Left lobe of liver (tissue), 2 donors: ENCODE data around the gene LMNTD2. TPM values are rescaled to one million over a fixed set of nuclear protein-coding genes. Genes with fewer than 3 reads are reported as not detected.

Experiments used
- ATAC-seq: fragments of 200-7000 bp; cut with Tn5 transposase; one replicate; pipeline ENCODE4 v1.9.1; 2020; ENCODE audit warnings: mild to moderate bottlenecking, moderate library complexity
- DNase-seq: peaks from one replicate; pipeline ENCODE4 v3.0.0-alpha.2; 2020; ENCODE audit warnings: low spot score
- total RNA-seq: library from RNA; stranded (reverse); gene quantifications from one replicate; pipeline ENCODE4 v1.2.1, GENCODE V29; 2021
- donor health status: DM: no; HTN: no; CAD: no; lungs with moderate emphysema.
- donor health status: DM: no; HTN: yes; CAD: no.

LMNTD2 gene, protein sequence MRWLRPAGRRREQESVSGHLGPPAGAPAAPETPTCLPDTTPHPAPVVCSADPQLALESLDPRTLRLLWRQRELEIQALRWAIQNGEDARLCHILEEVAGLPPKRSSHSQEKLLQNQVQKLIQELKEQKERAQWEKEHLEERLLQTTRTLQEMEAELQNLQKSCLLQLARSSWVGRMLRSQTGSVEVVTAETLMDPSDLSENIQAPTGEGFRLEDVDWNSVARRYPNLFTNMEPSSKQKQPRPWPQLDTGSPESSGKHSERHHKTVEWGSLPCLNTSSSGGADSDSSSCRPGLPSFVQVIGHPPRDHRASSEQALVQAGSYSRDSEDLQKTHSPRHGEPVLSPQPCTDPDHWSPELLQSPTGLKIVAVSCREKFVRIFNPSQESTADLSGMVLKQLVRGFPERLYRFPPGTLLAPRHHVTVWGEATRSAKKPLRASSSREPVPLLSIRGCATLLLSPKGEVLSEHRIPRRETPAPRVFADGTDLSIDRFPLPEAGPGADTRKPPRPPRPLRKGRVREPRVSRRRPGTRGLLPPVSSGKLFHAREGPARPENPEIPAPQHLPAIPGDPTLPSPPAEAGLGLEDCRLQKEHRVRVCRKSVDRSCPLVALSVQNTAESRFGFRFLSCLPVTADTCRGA
- 13.4 TPM for total RNA-seq

DNA sequence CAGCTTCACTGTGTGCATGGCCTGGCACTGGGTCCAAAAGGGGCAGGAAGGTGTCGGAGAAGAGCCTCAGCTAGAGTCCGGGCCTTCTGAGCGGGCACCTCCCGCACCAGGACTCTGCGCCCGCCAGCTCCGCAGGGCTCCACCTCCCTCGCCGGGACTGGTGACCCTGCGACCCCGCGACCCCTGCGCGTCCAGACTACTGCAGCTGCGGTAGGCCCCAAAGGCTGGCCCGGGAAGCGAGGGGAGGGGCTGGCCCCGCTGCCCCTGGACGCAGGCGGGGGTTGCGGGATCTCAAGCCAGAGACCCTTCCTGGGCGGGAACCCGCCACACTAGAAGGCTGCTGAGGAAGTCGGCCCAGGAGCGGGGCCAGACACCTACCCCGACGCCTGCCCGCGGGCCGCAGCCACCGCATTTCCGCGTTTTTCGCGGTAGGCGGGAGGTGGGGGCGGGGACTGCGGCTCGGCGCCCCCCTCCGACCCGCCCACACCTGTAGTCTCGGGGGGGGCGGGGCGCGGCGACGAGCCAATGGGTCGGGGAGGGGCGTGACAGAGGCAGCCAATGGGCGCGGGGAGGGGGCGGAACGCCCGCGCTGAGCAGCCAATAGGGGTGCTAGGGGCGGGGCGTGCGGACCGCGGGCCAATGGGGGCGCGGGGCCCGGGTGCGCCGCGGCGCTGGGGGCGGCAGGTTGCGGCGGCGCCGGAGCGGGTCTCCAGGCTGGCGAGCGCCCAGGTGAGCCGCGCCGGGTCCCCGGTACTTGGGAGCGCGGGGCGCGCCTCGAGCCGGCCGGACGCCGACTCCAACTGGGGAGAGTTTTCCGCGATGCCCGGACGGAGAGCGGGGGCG is at the start of gene LMNTD2, which contains the start of gene RASSF7:
LMNTD2 (minus strand) TSS at position 434 of the 843 bp plus-strand sequence; CDS start at position 412, 22 bp downstream.
RASSF7 (plus strand) TSS at position 666 of the 843 bp plus-strand sequence. CDS start 799 bp downstream, outside the sequence.
- DNase-seq (peak; percentile 94), ATAC-seq (peak; percentile 80)

DNA sequence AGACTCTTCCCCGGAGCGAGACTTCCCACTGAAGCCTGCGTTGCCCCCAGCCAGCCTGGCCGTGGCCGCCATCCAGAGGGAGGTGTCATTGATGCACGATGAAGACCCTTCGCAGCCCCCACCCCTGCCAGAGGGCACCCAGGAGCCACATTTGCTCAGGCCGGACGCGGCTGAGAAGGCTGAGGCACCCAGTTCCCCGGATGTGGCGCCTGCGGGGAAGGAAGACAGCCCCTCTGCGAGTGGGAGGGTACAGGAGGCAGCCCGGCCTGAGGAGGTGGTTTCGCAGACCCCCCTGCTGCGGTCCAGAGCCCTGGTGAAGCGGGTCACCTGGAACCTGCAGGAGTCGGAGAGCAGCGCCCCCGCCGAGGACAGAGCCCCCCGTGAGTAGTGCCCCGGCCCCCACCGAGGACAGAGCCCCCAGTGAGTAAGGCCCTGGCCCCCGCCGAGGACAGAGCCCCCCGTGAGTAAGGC is 48.8 kb upstream of the LMNTD2 start:
- DNase-seq (no peak), ATAC-seq (no peak)

DNA sequence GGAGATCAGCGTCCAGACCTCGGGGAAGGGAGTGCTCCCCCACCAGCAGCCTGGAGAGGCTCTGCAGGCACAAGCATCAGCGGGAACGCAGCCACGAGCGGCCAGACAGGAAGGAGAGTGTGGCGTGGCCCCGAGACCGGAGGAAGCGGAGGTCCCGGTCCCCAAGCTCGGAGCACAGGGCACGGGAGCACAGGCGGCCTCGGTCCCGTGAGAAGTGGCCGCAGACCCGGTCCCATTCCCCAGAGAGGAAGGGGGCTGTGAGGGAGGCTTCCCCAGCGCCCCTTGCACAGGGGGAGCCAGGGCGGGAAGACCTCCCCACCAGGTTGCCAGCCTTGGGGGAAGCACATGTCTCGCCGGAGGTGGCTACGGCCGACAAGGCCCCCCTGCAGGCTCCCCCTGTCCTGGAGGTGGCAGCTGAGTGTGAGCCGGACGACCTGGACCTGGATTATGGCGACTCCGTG is 48.3 kb upstream of the LMNTD2 start:
- no peak for ATAC-seq
- no peak for DNase-seq

DNA sequence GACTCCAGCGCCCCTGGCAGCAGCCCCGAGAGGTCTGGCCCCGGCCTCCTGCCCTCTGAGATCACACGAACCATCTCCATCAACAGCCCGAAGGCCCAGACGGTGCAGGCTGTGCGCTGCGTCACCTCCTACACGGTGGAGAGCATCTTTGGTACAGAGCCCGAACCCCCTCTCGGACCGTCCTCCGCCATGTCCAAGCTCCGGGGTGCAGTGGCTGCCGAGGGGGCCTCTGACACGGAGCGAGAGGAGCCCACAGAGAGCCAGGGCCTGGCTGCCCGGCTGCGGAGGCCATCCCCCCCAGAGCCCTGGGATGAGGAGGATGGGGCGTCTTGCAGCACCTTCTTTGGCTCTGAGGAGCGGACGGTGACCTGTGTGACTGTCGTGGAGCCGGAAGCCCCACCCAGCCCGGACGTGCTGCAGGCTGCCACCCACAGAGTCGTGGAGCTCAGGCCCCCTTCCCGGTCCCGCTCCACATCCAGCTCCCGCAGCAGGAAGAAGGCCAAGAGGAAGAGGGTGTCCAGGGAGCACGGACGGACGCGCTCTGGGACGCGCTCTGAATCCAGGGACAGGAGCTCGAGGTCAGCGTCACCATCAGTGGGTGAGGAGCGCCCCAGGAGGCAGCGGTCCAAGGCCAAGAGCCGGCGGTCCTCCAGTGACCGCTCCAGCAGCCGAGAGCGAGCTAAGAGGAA is 47.6 kb upstream of the LMNTD2 start:
- no peak for DNase-seq
- ATAC-seq: no peak

DNA sequence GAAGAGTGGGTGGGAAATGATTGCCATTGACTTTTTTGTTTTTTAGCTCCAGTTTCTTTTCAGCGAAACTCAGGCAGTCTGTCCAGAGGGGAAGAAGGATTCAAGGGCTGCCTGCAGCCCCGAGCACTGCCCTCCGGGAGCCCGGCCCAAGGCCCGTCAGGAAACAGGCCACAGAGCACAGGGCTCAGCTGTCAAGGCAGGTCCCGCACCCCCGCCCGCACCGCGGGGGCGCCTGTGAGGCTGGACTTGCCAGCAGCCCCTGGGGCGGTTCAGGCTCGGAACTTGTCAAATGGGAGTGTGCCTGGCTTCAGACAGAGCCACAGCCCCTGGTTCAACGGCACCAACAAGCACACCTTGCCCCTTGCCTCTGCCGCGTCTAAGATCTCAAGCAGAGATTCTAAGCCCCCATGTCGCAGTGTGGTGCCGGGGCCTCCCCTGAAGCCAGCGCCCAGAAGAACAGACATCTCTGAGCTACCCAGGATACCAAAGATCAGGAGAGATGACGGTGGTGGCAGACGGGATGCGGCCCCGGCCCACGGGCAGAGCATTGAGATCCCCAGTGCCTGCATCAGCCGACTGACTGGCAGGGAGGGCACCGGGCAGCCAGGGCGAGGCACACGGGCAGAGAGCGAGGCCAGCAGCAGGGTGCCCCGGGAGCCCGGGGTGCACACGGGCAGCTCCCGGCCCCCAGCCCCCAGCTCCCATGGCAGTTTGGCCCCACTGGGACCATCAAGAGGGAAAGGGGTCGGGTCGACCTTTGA is 46.7 kb upstream of the LMNTD2 start:
- DNase-seq: no peak
- no peak for ATAC-seq

DNA sequence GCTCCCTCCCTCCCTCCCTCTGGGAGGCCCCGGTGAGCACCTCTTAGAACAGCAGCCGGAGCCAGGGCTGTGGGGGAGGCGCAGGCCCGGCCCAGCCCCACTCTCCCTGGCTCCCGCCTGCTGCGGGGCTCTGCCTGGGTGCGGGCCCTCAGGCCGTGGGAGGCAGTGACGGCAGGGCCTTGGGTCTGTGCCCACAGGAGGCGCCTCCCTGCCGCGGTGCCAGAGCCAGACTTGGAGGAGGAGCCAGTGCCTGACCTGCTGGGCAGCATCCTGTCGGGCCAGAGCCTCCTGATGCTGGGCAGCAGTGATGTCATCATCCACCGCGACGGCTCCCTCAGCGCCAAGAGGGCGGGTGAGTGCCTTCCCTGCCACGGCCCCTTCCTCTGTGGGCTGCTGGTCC is 45.7 kb upstream of the LMNTD2 start:
- peak; percentile 90 for DNase-seq

DNA sequence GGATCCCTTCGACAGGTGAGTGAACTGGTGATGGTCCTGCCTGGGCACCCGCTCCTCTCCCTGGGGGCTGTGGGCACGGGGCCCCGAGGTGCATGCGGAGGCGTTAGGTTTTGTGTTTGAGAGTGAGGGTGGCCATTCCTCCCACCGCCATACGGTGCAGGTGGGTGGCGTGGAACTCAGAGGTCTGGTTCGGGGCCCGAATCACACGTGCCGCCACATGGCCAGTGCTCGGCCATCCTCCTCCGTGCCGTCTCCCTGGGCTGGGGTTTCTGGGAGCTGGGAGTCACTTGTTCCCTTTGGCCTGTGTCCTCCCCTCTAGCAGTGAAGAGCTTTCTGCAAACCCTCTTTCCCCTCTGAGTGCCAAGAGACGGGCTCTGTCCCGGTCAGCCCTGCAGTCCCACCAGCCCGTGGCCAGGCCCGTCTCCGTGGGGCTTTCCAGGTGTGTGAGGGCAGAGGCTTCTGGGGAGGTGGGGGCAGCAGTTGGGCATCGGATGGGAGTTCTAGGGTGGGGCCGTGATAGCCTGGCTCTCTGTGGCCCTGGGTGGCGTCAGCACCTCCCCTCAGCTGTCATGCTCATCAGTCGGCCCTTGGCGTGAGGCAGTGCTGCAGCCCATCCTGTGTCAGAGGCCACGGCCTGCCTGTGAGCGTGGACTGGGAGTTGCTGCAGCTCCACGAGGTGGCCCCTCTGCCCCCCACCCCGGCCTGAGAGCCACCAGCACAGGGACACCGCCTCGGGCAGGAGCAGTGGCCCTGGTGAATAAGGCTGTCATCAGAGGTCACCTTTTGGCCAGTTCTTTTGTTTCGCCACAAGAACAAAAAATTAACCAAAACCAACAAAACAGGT is 45.0 kb upstream of the LMNTD2 start:
- ATAC-seq: peak; percentile 16

More for the DNA sequence above, 45.7 kb upstream of the LMNTD2 start:
- peak; percentile 82 for ATAC-seq

DNA sequence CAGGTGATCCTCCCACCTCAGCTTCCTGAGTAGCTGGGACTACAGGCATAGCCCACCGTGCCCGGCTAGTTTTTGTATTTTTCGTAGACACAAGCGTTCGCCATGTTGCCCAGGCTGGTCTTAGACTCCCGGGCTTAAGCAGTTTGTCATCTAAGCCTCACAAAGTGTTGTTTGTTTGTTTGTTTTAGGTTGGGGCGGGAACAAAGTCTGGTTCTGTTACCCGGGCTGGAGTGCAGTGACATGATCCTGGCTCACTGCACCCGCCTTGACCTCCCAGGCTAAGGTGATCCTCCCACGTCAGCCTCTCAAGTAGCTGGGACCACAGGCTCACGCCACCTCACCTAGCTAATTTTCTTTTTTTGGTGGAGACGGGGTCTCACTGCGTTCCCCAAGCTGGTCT is 42.6 kb upstream of the LMNTD2 start:
- peak; percentile 9 for ATAC-seq

More for the DNA sequence above, 45.0 kb upstream of the LMNTD2 start:
- DNase-seq: no peak

DNA sequence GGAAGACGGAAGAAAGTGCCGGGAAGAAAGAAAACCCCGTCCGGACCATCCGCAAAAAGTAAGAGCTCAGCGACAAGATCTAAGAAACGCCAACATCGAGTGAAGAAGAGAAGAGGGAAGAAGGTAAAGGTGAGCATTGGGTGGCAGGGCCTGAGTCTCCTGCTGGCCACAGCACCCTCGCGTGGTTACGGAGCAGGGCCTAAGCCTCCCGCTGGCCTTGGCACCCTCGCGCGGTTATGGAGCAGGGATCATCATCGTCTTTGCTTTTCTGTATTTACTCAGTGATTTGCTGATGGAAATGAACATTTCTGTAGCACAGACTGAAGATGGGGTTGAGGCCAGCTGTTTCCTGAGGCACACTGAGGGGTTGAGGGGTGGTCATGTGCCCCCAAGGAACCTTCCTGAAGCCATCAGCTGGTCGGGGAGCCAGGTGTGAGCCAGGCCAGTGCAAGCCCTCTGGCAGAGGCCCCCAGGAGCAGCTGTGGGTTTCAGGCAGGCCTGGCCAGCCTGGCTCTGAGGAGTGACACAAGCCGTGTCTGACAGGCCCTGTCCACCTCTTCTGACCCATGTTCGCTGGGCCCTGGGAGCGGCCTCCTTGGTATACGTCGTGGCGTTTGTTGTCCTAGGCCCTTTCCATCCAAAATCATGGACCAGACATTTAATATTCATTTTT is 41.2 kb upstream of the LMNTD2 start:
- no peak for DNase-seq
- ATAC-seq: no peak

More for the DNA sequence above, 42.6 kb upstream of the LMNTD2 start:
- no peak for DNase-seq

DNA sequence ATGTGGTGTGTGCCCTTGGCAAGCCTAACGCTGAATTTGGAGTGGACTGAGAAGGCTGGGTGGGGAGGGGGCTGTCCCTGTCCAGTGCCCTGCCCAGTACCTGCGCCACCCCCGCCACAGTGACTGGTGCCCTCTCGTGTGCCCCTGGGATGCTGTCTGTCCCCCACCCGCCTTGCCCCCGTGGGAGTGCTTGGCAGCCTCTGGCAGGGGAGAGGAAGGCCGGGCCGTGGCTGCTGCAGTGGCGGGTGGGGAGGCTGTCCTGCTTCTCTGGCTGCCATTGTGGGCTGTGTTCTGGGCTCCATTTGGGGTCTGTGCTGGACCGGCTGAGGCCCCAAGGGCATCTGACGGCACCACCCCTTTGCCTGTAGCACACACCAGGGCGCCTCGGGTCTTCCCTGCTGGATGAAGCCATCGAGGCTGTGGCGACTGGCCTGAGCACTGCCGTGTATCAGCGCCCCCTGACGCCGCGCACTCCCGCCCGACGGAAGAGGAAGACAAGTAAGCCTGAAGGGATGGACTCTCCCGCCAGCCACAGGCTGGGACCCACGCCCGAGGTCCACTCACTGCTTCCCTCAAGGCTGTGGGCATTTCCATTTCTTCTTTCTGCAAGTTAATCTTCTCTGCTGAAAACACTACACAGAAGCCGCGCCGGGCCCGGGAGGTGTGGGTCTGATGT is 37.6 kb upstream of the LMNTD2 start:
- DNase-seq: no peak
- no peak for ATAC-seq

DNA sequence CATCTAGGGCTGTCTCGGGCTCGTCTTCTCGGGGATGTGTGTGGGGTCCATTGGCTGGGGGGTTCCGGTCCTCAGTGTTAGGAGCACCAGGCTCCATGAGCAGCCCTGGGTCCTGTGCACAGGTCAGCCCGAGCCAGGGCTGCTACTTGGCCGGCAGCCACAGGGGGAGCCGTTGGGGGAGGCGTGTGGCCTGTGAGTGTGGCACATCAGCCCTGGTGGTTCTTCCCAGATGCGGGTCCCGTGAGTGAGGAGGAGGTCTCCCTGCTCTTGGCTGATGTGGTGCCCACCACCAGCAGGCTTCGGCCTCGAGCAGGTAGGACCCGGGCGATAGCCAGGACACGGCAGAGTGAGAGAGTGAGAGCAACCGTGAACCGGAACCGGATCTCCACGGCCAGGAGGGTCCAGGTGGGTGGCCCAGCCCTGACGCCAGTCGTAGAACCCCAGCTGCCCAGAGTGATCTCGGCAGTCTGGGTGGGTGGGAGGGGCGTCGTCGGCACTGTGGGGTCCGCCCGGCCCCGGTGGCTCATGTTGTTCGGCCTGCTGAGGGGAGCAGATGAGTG is 36.7 kb upstream of the LMNTD2 start:
- ATAC-seq (no peak), DNase-seq (no peak)

DNA sequence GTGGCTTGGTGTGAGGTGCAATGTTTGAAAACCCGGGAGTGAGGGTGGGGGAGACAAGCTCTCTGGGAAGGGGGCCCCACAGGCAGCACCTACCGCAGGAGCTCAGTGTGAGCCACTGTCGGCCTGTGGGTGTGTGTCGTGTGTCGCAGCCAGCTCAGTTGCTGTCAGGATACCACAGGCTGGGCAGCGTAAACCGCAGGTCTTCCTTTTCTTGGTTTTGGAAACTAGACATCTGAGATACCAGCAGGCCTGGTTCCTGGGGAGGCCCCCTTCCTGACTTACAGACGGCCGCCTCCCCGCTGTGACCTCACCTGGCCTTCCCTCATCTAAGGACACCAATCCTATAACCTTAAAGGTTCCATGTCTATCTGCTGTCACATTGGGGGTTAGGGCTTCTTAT is 35.8 kb upstream of the LMNTD2 start:
- ATAC-seq (no peak), DNase-seq (no peak)

DNA sequence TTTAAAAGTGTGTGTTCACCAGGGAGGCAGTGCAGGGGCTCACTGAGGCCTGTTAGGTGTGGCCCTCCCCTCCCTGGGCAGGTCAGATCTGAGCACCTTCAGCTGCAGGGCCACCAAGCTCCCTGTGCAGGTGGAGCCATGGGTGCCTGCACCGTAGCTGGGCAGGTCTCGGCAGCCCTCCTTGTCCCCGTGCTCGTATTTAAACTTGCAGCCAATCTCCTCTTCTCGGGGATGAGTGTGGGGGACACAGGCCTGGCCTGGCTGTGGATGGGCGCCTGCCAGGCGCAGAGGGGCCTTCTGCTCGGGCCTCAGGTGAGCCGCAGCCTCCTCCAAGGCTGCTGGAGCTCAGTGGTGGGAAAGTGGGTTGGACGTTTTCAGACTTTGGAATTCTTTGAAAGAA is 34.9 kb upstream of the LMNTD2 start:
- no peak for DNase-seq
- ATAC-seq: no peak

DNA sequence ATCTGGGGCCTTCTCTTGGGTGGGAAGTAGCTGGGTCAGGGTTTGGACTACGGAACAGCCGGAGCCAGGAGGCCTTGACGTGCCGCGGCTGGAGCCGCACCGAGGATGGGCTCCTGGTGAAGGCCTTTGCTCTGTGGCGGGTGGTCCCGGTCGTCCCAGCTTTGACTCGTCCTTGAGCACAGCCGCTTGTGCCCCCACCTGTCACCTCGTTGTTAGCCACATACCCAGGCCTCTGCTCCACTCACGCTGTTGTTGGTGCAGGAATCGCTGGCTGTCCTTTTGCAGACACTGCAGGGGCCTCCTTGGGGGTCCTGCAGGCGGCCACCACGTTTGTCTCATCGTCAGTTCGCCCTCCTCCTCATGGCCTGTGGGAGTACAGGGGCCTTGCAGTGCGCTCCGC is 32.8 kb upstream of the LMNTD2 start:
- DNase-seq: no peak

DNA sequence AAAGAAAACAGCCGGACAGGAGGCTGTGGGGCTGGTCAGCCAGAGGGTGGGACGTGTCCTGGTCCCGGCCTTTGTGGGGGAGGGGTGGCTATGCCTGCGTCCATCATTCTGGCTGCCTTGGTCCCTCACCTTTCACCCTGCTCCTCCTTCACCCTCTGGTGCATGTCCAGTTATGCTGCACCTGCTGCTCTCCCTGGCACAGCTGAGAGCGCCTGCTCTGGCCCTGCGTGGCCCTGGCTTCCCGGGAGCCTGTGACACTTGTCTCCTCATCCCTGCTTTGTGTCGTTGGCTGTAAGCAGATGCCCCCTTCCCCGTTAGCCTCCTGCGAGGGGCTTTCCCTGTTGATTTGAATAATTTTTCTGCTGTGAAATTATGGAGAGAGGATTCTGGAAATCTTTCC is 32.4 kb upstream of the LMNTD2 start:
- no peak for DNase-seq
- no peak for ATAC-seq

More for the DNA sequence above, 32.8 kb upstream of the LMNTD2 start:
- ATAC-seq: no peak

DNA sequence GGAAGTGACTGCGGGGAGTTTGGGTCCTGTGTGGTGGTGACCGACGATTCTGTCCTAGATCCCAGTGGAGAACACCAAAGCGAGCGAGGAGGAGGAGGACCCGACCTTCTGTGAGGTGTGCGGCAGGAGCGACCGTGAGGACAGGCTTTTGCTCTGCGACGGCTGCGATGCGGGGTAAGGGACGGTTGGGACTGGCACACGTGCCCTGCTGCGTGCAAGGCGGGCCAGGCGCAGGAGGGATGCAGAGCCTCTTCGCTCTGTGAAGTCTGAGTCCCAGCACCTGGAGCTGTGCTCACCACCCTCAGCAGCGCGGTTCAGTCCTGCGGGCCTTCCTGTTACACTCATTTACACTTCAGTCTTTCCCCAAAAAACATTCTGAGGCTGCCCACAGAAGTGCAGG is 32.0 kb upstream of the LMNTD2 start:
- ATAC-seq (no peak), DNase-seq (no peak)

DNA sequence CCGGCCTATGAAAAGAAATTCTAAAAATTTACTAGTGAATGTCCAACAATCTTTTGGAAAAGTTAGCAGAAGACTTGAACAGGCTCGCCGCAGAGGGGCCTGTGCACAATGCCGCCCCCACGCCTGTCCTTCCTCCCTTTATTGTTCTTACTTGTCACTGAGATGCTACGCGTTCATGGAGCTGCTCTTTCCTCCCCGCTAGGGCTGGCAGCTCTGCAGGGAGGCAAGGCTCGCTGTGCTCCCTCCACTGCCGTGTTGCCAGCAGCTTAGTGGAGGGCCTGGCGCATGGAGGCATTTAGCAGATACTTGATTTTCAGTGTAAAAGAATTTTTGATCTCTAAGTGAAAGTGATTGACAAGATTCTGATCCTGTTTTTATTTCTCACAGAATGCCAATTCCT is 30.5 kb upstream of the LMNTD2 start:
- DNase-seq: no peak
- ATAC-seq: no peak
